GM23248 (cell line): ENCODE results near the gene STRA6. TPM values are rescaled to one million over a fixed set of nuclear protein-coding genes. Genes with fewer than 3 reads are reported as not detected.

Source experiments
- DNase-seq: peaks from one replicate; pipeline ENCODE4 v3.0.0-alpha.2; 2015
- H2AFZ ChIP-seq: fragments of 200-600 bp; sonication (generic); 2 replicates; pipeline ENCODE4 v1.6.1; 2016; ENCODE audit warnings: antibody characterized with exemption
- H3F3A ChIP-seq: fragments of 200-600 bp; sonication (generic); 2 replicates; pipeline ENCODE4 v1.6.1; 2016; ENCODE audit warnings: mild to moderate bottlenecking, antibody characterized with exemption, mixed run types; ENCODE audit not compliant: insufficient read depth
- H3K27ac ChIP-seq: fragments of 200-600 bp; sonication (generic); 2 replicates; pipeline ENCODE4 v1.5.1; 2016; ENCODE audit warnings: mild to moderate bottlenecking
- H3K27me3 ChIP-seq: fragments of 200-600 bp; sonication (generic); replicated peaks from 2 replicates; pipeline ENCODE4 v1.6.1; 2016; ENCODE audit warnings: mild to moderate bottlenecking; ENCODE audit not compliant: insufficient read depth
- H3K36me3 ChIP-seq: fragments of 200-600 bp; sonication (generic); 2 replicates; pipeline ENCODE4 v1.6.1; 2016; ENCODE audit warnings: low read depth, mild to moderate bottlenecking
- H3K4me1 ChIP-seq: fragments of 200-600 bp; sonication (generic); 2 replicates; pipeline ENCODE4 v1.6.1; 2016; ENCODE audit warnings: mild to moderate bottlenecking; ENCODE audit not compliant: insufficient read depth
- H3K4me2 ChIP-seq: fragments of 200-600 bp; sonication (generic); one replicate; pipeline ENCODE4 v1.6.1; 2016; ENCODE audit warnings: mild to moderate bottlenecking; ENCODE audit not compliant: unreplicated experiment
- H3K4me3 ChIP-seq: fragments of 200-600 bp; sonication (generic); 2 replicates; pipeline ENCODE4 v1.5.1; 2016; ENCODE audit warnings: mild to moderate bottlenecking
- H3K79me2 ChIP-seq: fragments of 200-600 bp; sonication (generic); 2 replicates; pipeline ENCODE4 v1.6.1; 2016; ENCODE audit warnings: mild to moderate bottlenecking; ENCODE audit not compliant: insufficient read depth
- H3K9ac ChIP-seq: fragments of 200-600 bp; sonication (generic); 2 replicates; pipeline ENCODE4 v1.6.1; 2016; ENCODE audit warnings: mild to moderate bottlenecking
- H3K9me2 ChIP-seq: fragments of 200-600 bp; sonication (generic); 2 replicates; pipeline ENCODE4 v1.6.1; 2016; ENCODE audit warnings: mixed run types, mild to moderate bottlenecking, moderate library complexity; ENCODE audit not compliant: insufficient read depth
- H3K9me3 ChIP-seq: fragments of 200-600 bp; sonication (generic); one replicate; pipeline ENCODE4 v1.6.1; 2017; ENCODE audit warnings: low read depth
- H4K20me1 ChIP-seq: fragments of 200-600 bp; sonication (generic); 2 replicates; pipeline ENCODE4 v1.6.0; 2016; ENCODE audit not compliant: insufficient read depth
- EZH2 ChIP-seq: fragments of 200-600 bp; sonication (generic); IDR thresholded peaks from 2 replicates; pipeline ENCODE4 v1.6.1; 2018; ENCODE audit warnings: antibody characterized with exemption, mild to moderate bottlenecking; ENCODE audit not compliant: insufficient read depth, poor library complexity, severe bottlenecking
- EZH2phosphoT487 ChIP-seq: fragments of 200-600 bp; sonication (generic); IDR thresholded peaks from 2 replicates; pipeline ENCODE4 v1.6.1; 2018; ENCODE audit warnings: antibody characterized with exemption, moderate library complexity, mild to moderate bottlenecking, low read depth; ENCODE audit not compliant: insufficient read depth
- WGBS, 2 experiments: methylation state at CpG; one replicate each; pipeline ENCODE4 v1.1.6; 2015 to 2017; ENCODE audit warnings: low lambda C conversion rate in 2 of 2, low coverage in 1 of 2; ENCODE audit errors: missing lambda C conversion rate in 2 of 2; 5-methylcytosine and 5-hydroxymethylcytosine counted together
- in situ Hi-C: fragments of 300-500 bp; cut with MboI; formaldehyde crosslinking; loops from 2 replicates; pipeline ENCODE4 v1.15.0; 2020
- polyA plus RNA-seq: library from polyadenylated mRNA; unstranded; fragments of >200 nt; fragmentation: Nextera tagmentation; extraction: Ambion mirVana; gene quantifications from 2 replicates; pipeline ENCODE4 v1.2.1, GENCODE V29; 2016
- total RNA-seq: library from RNA; depleted of rRNA; stranded (reverse); fragments of >200 nt; shearing (Covaris generic); gene quantifications from 2 replicates; pipeline ENCODE4 v1.2.3, GENCODE V29; 2014

Gene STRA6
- total and polyA plus RNA-seq, 2 experiments from 2014 or later = not detected

GRCh38 chr15:74240897-74241614, 38.5 kb upstream of the STRA6 start:
- Histone ChIP-seq H3K79me2 (no peaks in the 10 kb centered on the region), H3K9me2 (no peaks in the 10 kb centered on the region), H4K20me1 (no peaks in the 10 kb centered on the region), H3K9me3 (no peaks in the 10 kb centered on the region), H3K4me3 (no peak overlapping the region), H3K27ac (no peak overlapping the region), H3K36me3 (no peaks in the 10 kb centered on the region), H3K9ac (no peak overlapping the region), H2AFZ (no peak overlapping the region), H3K4me1 (peaks cover 29% of the 10 kb centered on the region), H3K27me3 (0 out of 2 replicates have a peak, but pooled peaks cover 3% of the 10 kb centered on the region), H3K4me2 (no peak overlapping the region), H3F3A (peaks cover 14% of the 10 kb centered on the region; the same call in 1 of the 2 replicates)
- in situ Hi-C loops = no loop called here
- no peak for DNase-seq
- 64 to 68% methylated on average over 4 of the region's 4 CpGs for WGBS, 2 experiments
- TF ChIP-seq EZH2 (no peak), EZH2phosphoT487 (no peak)

GRCh38 chr15:74240002-74240568, 37.5 kb upstream of the STRA6 start:
- Histone ChIP-seq H3K36me3 (no peaks in the 10 kb centered on the region), H3K9me3 (no peaks in the 10 kb centered on the region), H3K27me3 (no peaks in the 10 kb centered on the region), H3K9ac (no peak overlapping the region), H2AFZ (no peak overlapping the region), H3F3A (peaks cover 14% of the 10 kb centered on the region; the same call in 1 of the 2 replicates), H3K4me3 (no peak overlapping the region), H3K79me2 (no peaks in the 10 kb centered on the region), H3K9me2 (no peaks in the 10 kb centered on the region), H4K20me1 (no peaks in the 10 kb centered on the region), H3K4me1 (peaks cover 29% of the 10 kb centered on the region), H3K4me2 (no peak overlapping the region), H3K27ac (peak overlapping the region; percentile 51)
- no peak for TF ChIP-seq EZH2phosphoT487
- no peak for TF ChIP-seq EZH2
- in situ Hi-C loops = no loop called here
- WGBS, 2 experiments = 13 to 25% methylated on average over 5 of the region's 5 CpGs
- DNase-seq = peak; percentile 86

GRCh38 chr15:74239051-74239705, 36.6 kb upstream of the STRA6 start:
- Histone ChIP-seq H3K27me3 (no peaks in the 10 kb centered on the region), H4K20me1 (no peaks in the 10 kb centered on the region), H3K9ac (no peak overlapping the region), H3K4me1 (peaks cover 31% of the 10 kb centered on the region), H3K4me3 (no peak overlapping the region), H3F3A (peaks cover 14% of the 10 kb centered on the region; the same call in 1 of the 2 replicates), H3K9me3 (no peaks in the 10 kb centered on the region), H3K79me2 (no peaks in the 10 kb centered on the region), H3K36me3 (no peaks in the 10 kb centered on the region), H3K27ac (no peak overlapping the region), H3K9me2 (no peaks in the 10 kb centered on the region), H2AFZ (no peak overlapping the region), H3K4me2 (no peak overlapping the region)
- in situ Hi-C loops = no loop called here
- no peak for DNase-seq
- WGBS, 2 experiments = 60 to 71% methylated on average over 5 to 6 of the region's 6 CpGs
- TF ChIP-seq EZH2 = no peak
- no peak for TF ChIP-seq EZH2phosphoT487

- Histone ChIP-seq H3K27me3 (no peaks in the 10 kb centered on the region), H2AFZ (no peak within 1 kb of the TSS), H3K27ac (no peak within 1 kb of the TSS), H3K9ac (no peak within 1 kb of the TSS), H3K4me2 (no peak within 1 kb of the TSS), H4K20me1 (no peaks in the 10 kb centered on the region), H3K9me3 (no peaks in the 10 kb centered on the region), H3K4me3 (no peak within 1 kb of the TSS), H3K9me2 (no peaks in the 10 kb centered on the region), H3K79me2 (no peaks in the 10 kb centered on the region), H3K36me3 (no peaks in the 10 kb centered on the region), H3F3A (peaks cover 21% of the 10 kb centered on the region; the same call in 1 of the 2 replicates), H3K4me1 (peaks cover 25% of the 10 kb centered on the region)
- no peak for DNase-seq
- in situ Hi-C loops = no loop called here
- WGBS, 2 experiments = 86 to 91% methylated on average over 6 of the region's 6 CpGs
- TF ChIP-seq EZH2phosphoT487 (no peak), EZH2 (no peak)
These were observed 33.4 kb upstream of the STRA6 start, which contains the start of gene CCDC33 for GRCh38 chr15:74235962-74236361. CCDC33 (plus strand) TSS chr15:74236326; CDS start chr15:74236720, 394 bp downstream.
